HG03378 (cell line): ENCODE data around the gene INSR.
"Not testable (repeated sequence)": the region's sequence is repeated elsewhere in the genome, so short reads cannot be mapped to it uniquely, and the experiment has no call there.

Experiments
- ATAC-seq: cut with Tn5 transposase; IDR thresholded peaks from one replicate; pipeline ENCODE4 v1.9.1; 2021; ENCODE audit warnings: mild to moderate bottlenecking, moderate library complexity; ENCODE audit not compliant: unreplicated experiment

INSR gene

GRCh38 chr19:7149956-7150705 lies 144.1 kb downstream of the INSR start:
- no peak for ATAC-seq

- not testable (repeated sequence) for ATAC-seq
Observed at GRCh38 chr19:7147119-7147675, 147.0 kb downstream of the INSR start.

DNA sequence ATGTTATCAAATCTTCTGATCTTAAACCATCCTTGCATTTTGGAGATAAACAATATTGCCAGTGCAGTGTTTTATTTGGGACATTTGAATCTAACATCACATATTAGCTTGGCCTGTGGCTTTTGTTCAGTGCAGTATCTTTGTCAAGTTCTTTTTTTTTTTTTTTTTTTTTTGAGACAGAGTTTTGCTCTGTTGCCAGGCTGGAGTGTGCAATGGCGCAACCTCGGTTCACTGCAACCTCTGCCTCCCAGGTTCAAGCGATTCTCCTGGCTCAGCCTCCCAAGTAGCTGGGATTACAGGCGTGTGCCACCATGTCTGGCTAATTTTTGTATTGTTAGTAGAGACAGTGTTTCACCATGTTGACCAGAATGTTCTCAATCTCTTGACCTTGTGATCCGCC lies 148.1 kb downstream of the INSR start:
- not testable (repeated sequence) for ATAC-seq

GRCh38 chr19:7145494-7145893 lies 148.7 kb downstream of the INSR start:
- ATAC-seq, result no peak

DNA sequence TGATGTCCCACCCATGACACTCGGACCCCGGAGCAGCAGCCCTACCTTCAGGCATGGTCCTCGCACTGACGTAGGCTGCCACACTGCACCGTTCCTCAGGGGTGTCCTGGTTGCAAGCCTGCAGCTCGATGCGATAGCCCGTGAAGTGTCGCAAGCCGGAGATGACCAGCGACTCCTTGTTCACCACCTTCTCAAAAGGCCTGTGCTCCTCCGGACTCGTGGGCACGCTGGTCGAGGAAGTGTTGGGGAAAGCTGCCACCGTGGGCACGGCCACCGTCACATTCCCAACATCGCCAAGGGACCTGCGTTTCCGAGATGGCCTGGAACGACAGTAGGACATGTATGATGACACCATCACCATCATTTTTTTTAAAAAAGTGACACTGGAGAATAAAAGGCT lies 151.4 kb downstream of the INSR start:
- ATAC-seq, result no peak

DNA sequence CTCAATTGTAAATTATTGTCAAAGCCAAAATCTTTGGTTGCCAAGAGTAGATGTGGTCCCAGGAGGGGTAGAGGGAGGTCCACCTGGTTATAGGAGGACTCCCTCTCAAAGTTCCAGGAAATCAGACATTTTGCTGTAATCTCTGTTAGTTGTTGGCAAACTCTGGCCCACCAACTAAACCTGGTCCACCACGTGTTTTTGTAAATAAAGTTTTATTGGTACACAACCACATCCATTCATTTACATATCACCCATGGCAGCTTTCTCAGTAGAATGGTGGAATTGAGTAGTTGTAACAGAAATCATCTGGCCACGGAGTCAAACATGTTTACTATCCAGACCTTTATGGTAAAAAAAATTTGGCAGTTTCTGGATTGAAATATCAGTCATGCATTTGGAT lies 154.1 kb downstream of the INSR start:
- ATAC-seq, result no peak

DNA sequence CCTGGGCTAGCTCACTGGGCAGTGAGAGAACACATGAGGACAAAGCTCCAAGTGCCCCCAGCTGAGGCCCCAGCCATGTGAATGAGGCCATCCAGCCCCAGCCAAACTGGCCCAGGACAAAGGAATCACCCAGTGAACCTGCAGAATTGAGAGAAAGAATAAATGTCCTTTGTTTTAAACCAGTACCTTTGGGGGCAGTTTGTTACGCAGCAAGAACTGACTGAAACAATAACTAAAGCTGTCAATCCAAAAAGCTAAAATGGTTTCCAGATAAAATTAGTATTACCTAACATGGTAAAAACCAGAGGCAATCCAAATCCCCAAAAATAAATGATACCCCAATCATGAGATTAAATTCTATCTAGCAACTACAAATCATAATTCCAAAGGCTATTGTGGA lies 155.1 kb downstream of the INSR start:
- no peak for ATAC-seq

DNA sequence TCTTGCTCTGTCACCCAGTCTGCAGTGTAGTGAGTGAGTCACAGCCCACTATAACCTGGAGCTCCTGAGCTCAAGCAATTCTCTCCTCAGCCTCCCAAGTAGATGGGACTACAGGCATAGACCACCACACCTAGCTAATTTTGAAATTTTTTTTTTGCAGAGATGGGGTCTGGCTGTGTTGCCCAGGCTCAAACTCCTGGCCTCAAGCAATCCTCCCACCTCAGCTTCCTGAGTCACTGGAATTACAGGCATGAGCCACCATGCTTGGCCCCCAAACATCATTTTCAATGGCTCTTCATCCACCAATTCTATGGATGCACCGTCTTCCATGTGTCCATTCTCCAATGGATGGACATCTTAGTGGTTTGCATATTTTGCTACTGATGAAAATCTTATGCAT lies 155.8 kb downstream of the INSR start:
- ATAC-seq, result no peak

GRCh38 chr19:7137120-7137519 lies 157.1 kb downstream of the INSR start:
- ATAC-seq, result no peak

GRCh38 chr19:7132054-7132453 lies 162.2 kb downstream of the INSR start:
- ATAC-seq, result no peak

DNA sequence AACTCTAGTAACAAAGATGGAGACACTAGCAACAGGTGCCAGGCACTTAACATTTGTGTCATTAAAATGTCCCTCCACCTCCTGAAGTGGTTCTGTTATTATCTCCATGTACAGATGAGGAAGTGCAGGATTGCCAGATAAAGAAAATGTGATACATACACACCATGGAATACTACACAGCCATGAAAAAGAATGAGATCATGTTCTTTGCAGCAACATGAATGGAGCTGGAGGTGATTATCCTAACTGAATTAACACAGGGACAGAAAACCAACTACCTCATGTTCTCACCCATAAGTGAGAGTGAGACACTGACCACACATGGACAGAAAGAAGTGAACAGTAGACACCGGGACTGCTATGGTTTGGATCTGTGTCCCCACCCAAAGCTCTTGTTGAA lies 164.2 kb downstream of the INSR start:
- ATAC-seq, result no peak

- no peak for ATAC-seq
Observed at GRCh38 chr19:7126132-7126531, 168.1 kb downstream of the INSR start.

GRCh38 chr19:7125221-7125620 lies 169.0 kb downstream of the INSR start:
- ATAC-seq, result no peak

DNA sequence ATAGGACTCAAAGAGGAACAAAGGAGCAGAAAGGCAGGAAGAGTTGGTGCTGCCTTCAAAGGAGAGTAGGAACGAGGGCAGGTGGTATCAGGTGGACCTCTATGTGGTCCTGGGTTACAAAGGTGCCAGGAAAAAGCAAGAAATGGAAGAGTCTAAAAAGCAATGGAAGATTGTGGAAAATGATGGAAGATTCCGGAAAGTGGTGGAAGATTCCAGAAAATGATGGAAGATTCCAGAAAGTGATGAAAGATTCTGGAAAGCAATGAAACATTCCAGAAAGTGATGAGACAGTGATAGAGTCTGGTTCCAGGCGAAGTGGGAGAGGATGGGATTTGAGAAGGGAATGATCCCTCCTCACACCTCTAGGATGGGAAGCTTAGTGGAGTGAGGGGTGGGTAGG lies 169.4 kb downstream of the INSR start:
- ATAC-seq, result no peak

GRCh38 chr19:7122701-7123100 lies 171.5 kb downstream of the INSR start:
- no peak for ATAC-seq

DNA sequence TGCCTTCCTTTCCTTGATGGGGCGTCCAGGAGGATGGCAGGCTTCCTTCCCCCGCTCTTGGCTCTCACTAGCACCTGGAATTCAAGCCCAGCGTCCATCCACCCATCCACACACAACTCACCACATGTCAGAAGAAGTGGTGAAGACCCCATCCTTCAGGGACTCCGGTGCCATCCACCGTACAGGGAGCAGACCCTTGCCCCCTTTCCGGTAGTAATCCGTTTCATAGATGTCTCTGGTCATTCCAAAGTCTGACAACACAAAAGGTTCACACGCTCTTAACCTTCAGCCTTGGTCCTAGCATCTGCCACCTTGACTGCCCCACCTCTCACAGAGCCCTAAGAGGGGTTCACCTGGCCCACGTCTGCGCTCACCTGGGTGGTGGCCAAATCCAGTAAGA lies 173.7 kb downstream of the INSR start:
- ATAC-seq, result no peak

GRCh38 chr19:7119582-7119981 lies 174.6 kb downstream of the INSR start:
- ATAC-seq, result no peak

GRCh38 chr19:7117248-7117647 lies 177.0 kb downstream of the INSR start:
- no peak for ATAC-seq

DNA sequence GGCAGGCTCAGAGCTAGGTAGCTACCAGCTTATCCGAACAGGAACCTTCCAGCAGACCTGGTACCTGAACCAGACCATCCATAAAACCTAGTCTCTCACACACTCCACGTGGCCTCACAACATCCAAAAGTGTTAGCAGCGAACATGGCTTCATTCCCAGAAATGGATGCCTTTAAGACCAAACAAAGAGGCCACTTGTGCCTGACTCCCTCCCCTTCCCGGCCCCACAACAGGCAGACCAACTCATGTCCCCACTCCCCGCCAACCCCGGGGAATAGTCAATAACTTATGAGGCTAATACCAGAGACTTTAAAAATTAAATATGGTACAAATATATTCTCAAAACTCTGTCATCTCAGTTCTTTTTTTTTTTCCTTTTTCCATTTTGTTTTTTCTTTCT lies 178.5 kb downstream of the INSR start:
- ATAC-seq, result no peak

- ATAC-seq, result no peak
Observed at GRCh38 chr19:7113233-7113632, 181.0 kb downstream of the INSR start.

DNA sequence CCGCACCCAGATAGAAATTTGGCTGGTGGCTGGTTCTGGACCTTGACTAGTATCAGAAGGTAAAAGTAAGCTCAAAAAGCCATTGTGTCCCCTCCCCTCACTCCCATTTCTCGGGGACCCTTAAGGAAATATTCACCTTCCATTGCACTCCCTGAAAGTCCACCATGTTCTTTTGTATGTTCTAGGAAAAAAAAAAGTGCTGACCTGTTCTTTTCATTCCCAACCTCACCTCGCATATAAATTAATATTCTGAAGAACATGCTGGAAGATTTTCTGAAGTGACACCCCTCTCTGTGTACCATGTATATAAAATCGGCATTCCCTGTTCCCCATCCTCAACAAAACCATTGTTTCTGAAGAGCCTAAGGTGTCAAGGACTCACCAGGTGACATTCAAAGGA lies 181.5 kb downstream of the INSR start:
- no peak for ATAC-seq

- ATAC-seq, result no peak
Observed at GRCh38 chr19:7109678-7110289, 184.4 kb downstream of the INSR start.
